IMR-90 (cell line): ENCODE results near the gene RAB11FIP4. TPM values are rescaled to one million over a fixed set of nuclear protein-coding genes. Genes with fewer than 3 reads are reported as not detected.

Experiments
- ATAC-seq: fragments of 200-7000 bp; cut with Tn5 transposase; 2 replicates; pipeline ENCODE4 v1.9.1; 2020; ENCODE audit warnings: low read depth, mild to moderate bottlenecking, moderate library complexity
- BruUV-seq: library from RNA; stranded (reverse); fragments of 400-500 nt; replicated peaks from 2 replicates; lab custom pipeline; 2021; lab: Mats Ljungman, UMichigan
- CTCF ChIA-PET: fragments of 300-600 bp; formaldehyde crosslinking; extraction: SDS; loops from one replicate; lab custom pipeline; 2021; ENCODE audit warnings: antibody characterized with exemption; lab: Yijun Ruan, JAX
- POLR2A ChIA-PET: fragments of 300-600 bp; sonication (Branson Sonifier 250); formaldehyde crosslinking; loops from one replicate; lab custom pipeline; 2022; ENCODE audit warnings: antibody characterized with exemption; ENCODE audit not compliant: unreplicated experiment; lab: Charles Lee
- DNase-seq: peaks from one replicate; pipeline ENCODE4 v3.0.0; 2013
- H2AFZ ChIP-seq: replicated peaks from 2 replicates; pipeline ENCODE3; 2013; ENCODE audit warnings: low read length, mild to moderate bottlenecking; ENCODE audit not compliant: poor library complexity
- H2AK5ac ChIP-seq: 2 replicates; pipeline ENCODE4 v1.6.1; 2013; ENCODE audit warnings: low read depth, low read length, inconsistent platforms
- H2AK9ac ChIP-seq: replicated peaks from 2 replicates; pipeline ENCODE3; 2013; ENCODE audit warnings: mild to moderate bottlenecking, low read depth, low read length, moderate library complexity; ENCODE audit not compliant: poor library complexity
- H2BK120ac ChIP-seq: 2 replicates; pipeline ENCODE4 v1.6.1; 2013; ENCODE audit warnings: low read depth, low read length, inconsistent platforms
- H2BK15ac ChIP-seq: 3 replicates; pipeline ENCODE4 v1.6.1; 2013; ENCODE audit warnings: low read depth, low read length, inconsistent platforms
- H2BK20ac ChIP-seq: 2 replicates; pipeline ENCODE4 v1.6.1; 2013; ENCODE audit warnings: low read depth, mild to moderate bottlenecking, inconsistent platforms, low read length, moderate library complexity
- H2BK5ac ChIP-seq: 2 replicates; pipeline ENCODE4 v1.6.1; 2013; ENCODE audit warnings: mild to moderate bottlenecking, low read depth, low read length, inconsistent platforms; ENCODE audit not compliant: poor library complexity, severe bottlenecking
- H3K14ac ChIP-seq: replicated peaks from 2 replicates; pipeline ENCODE4 v1.6.1; 2013; ENCODE audit warnings: low read depth, low read length, inconsistent platforms
- H3K18ac ChIP-seq: 2 replicates; pipeline ENCODE4 v1.6.1; 2013; ENCODE audit warnings: low read depth, low read length, control low read depth
- H3K23ac ChIP-seq: 2 replicates; pipeline ENCODE4 v1.6.1; 2013; ENCODE audit warnings: low read depth, low read length, inconsistent platforms
- H3K27ac ChIP-seq: 2 replicates; pipeline ENCODE4 v1.5.1; 2013; ENCODE audit warnings: mild to moderate bottlenecking, control low read depth, low read length; ENCODE audit not compliant: insufficient read depth
- H3K27me3 ChIP-seq: 2 replicates; pipeline ENCODE4 v1.6.1; 2013; ENCODE audit warnings: low read length; ENCODE audit not compliant: control insufficient read depth, insufficient read depth
- H3K36me3 ChIP-seq: 2 replicates; pipeline ENCODE4 v1.6.1; 2013; ENCODE audit warnings: low read length, mixed read lengths; ENCODE audit not compliant: control insufficient read depth, insufficient read depth
- H3K4ac ChIP-seq: 2 replicates; pipeline ENCODE4 v1.6.1; 2013; ENCODE audit warnings: low read depth, low read length, inconsistent platforms
- H3K4me1 ChIP-seq: 2 replicates; pipeline ENCODE4 v1.6.1; 2013; ENCODE audit warnings: low read length, mixed read lengths; ENCODE audit not compliant: control insufficient read depth, insufficient read depth
- H3K4me2 ChIP-seq: 2 replicates; pipeline ENCODE4 v1.6.1; 2013; ENCODE audit warnings: low read depth, mild to moderate bottlenecking, control low read depth, low read length, moderate library complexity
- H3K4me3 ChIP-seq: 2 replicates; pipeline ENCODE4 v1.5.1; 2013; ENCODE audit warnings: low read depth, mild to moderate bottlenecking, control low read depth, low read length, moderate library complexity; ENCODE audit not compliant: insufficient read depth
- H3K56ac ChIP-seq: 2 replicates; pipeline ENCODE4 v1.6.1; 2013; ENCODE audit warnings: low read length, inconsistent platforms; ENCODE audit not compliant: insufficient read depth; ENCODE audit errors: extremely low read depth
- H3K79me1 ChIP-seq, 2 experiments: 2 replicates each; pipeline ENCODE4 v1.6.1; 2013; ENCODE audit warnings: low read length in 2 of 2, inconsistent platforms in 1 of 2, low read depth in 1 of 2
- H3K9ac ChIP-seq: 2 replicates; pipeline ENCODE4 v1.6.1; 2013; ENCODE audit warnings: low read depth, low read length, control low read depth
- H3K9me1 ChIP-seq: 2 replicates; pipeline ENCODE4 v1.6.1; 2013; ENCODE audit warnings: low read length, inconsistent platforms; ENCODE audit not compliant: insufficient read depth
- H3K9me3 ChIP-seq: 2 replicates; pipeline ENCODE4 v1.6.1; 2013; ENCODE audit warnings: low read length; ENCODE audit not compliant: control insufficient read depth, insufficient read depth
- H4K20me1 ChIP-seq: 2 replicates; pipeline ENCODE4 v1.6.1; 2013; ENCODE audit warnings: low read length, inconsistent platforms; ENCODE audit not compliant: insufficient read depth
- H4K5ac ChIP-seq: 2 replicates; pipeline ENCODE4 v1.6.1; 2013; ENCODE audit warnings: mild to moderate bottlenecking, low read depth, low read length, control low read depth
- H4K8ac ChIP-seq, 2 experiments: 2 replicates each; pipeline ENCODE4 v1.6.1; 2013; ENCODE audit warnings: low read depth in 2 of 2, low read length in 2 of 2, control low read depth in 1 of 2, inconsistent platforms in 1 of 2
- H4K91ac ChIP-seq: 2 replicates; pipeline ENCODE4 v1.6.1; 2013; ENCODE audit warnings: low read depth, low read length, inconsistent platforms; ENCODE audit not compliant: insufficient read depth
- BHLHE40 ChIP-seq: fragments of 150-350 bp; IDR thresholded peaks from 2 replicates; pipeline ENCODE4 v1.6.1; 2016; ENCODE audit warnings: mild to moderate bottlenecking, low read depth, low read length
- CEBPB ChIP-seq: IDR thresholded peaks from 2 replicates; pipeline ENCODE4 v1.6.1; 2012; ENCODE audit warnings: low read depth, low read length, improper control_type of control experiment
- CHD1 ChIP-seq: IDR thresholded peaks from 2 replicates; pipeline ENCODE4 v1.6.1; 2012; ENCODE audit warnings: low read depth, low read length, improper control_type of control experiment
- MAZ ChIP-seq: IDR thresholded peaks from 2 replicates; pipeline ENCODE4 v1.6.1; 2012; ENCODE audit warnings: low read depth, mild to moderate bottlenecking, low read length, improper control_type of control experiment, moderate library complexity, borderline replicate concordance
- RAD21 ChIP-seq: IDR thresholded peaks from 2 replicates; pipeline ENCODE4 v1.6.1; 2012; ENCODE audit warnings: low read length, improper control_type of control experiment
- RCOR1 ChIP-seq: IDR thresholded peaks from 2 replicates; pipeline ENCODE4 v1.6.1; 2012; ENCODE audit warnings: mild to moderate bottlenecking, low read length, improper control_type of control experiment; ENCODE audit not compliant: insufficient replicate concordance
- RFX5 ChIP-seq: IDR thresholded peaks from 2 replicates; pipeline ENCODE4 v1.8.0; 2012; ENCODE audit warnings: low read depth, mild to moderate bottlenecking, low read length, moderate library complexity
- WGBS, 2 experiments: methylation state at CpG; one replicate each; pipeline versions ENCODE4 v1.1.5 to v1.1.7; 2013; ENCODE audit warnings: missing lambda C conversion rate in 2 of 2; ENCODE audit not compliant: insufficient read length in 1 of 2; ENCODE audit errors: extremely low coverage in 2 of 2; 5-methylcytosine and 5-hydroxymethylcytosine counted together
- dilution Hi-C: fragments of 300-500 bp; cut with HindIII; formaldehyde crosslinking; loops from one replicate; pipeline ENCODE4 v1.14.3; 2018; ENCODE audit warnings: low sequenced_read_pairs; ENCODE audit not compliant: unreplicated experiment
- in situ Hi-C: fragments of 300-500 bp; cut with MboI; formaldehyde crosslinking; loops from 3 replicates; pipeline ENCODE4 v1.14.3; 2019; ENCODE audit warnings: low sequenced_read_pairs, inconsistent platforms, mixed read lengths
- intact Hi-C: fragments of 100-400 bp; cut with micrococcal nuclease; formaldehyde crosslinking; loops from 2 replicates; pipeline ENCODE4 v1.10.0; 2022
- polyA plus RNA-seq, 3 experiments: library from polyadenylated mRNA; depleted of rRNA; stranded (reverse); fragments of >200 nt; gene quantifications; 2 replicates each; pipeline ENCODE4 v1.2.3, GENCODE V29; 2012; ENCODE audit warnings: low replicate concordance in 1 of 3
- total RNA-seq: library from RNA; depleted of rRNA; stranded (reverse); fragments of >200 nt; gene quantifications from 2 replicates; pipeline ENCODE4 v1.2.3, GENCODE V29; 2012

Gene RAB11FIP4
- total and polyA plus RNA-seq, 2 of the 4 experiments (the other 2 are of a cell fraction) = 0.68 to 1.1 TPM

DNA sequence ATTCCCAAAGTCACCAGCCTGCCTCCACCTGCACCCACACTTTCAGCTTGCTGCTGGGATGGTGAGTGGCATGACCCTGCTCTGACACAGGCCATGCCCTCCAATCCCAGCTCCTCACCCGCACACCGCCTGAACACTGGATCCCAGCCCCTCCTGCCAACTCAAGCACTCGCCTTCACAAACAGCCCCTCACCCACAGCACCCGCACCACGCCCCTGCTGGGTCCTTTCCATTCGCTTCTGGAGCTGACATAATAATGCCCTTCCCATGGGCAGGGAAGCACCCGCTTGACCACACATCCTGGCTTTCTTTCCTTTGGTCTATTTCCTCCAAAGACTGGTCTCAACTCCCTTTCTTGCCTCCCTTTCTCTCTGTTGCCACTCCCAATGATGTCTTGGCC is 57.6 kb downstream of the RAB11FIP4 start:
- WGBS, 2 experiments = 63% methylated on average over 3 of the region's 7 CpGs; no CpG with 5 or more reads in 1 of the 2 experiments
- H3K56ac ChIP-seq = no peak overlapping the region
- no peaks in the 10 kb centered on the region for H3K9me3 ChIP-seq
- no peak overlapping the region for H3K9ac ChIP-seq
- in situ Hi-C loops (no loop called here), dilution Hi-C loops (no loop called here), intact Hi-C loops (loop anchor here (5.0 kb wide), 1 partner anchor 148 kb away; no protein-coding TSS in a partner anchor)
- H2AK9ac ChIP-seq = no peak overlapping the region
- no peak overlapping the region for H3K27ac ChIP-seq
- no peak overlapping the region for H4K8ac ChIP-seq
- H3K4me3 ChIP-seq = no peak overlapping the region
- no peak overlapping the region for H3K4me2 ChIP-seq
- H3K36me3 ChIP-seq = no peaks in the 10 kb centered on the region
- peaks cover 2% of the 10 kb centered on the region; the same call in 1 of the 2 replicates for H3K27me3 ChIP-seq
- H2AK5ac ChIP-seq = no peak overlapping the region
- TF ChIP-seq RCOR1 (no peak), RFX5 (no peak), CEBPB (no peak), RAD21 (no peak), BHLHE40 (no peak), CHD1 (no peak), MAZ (no peak)
- ChIA-PET POLR2A (no interaction called here), CTCF (interaction anchor here (0.6 to 1.1 kb wide), 2 partner anchors 12 to 118 kb away, joined by 3 to 4 read pairs; no protein-coding TSS in a partner anchor)
- DNase-seq = no peak
- ATAC-seq = no peak
- H3K4me1 ChIP-seq = no peaks in the 10 kb centered on the region; the same call in 1 of the 2 replicates
- no peaks in the 10 kb centered on the region for H3K79me1 ChIP-seq
- H3K9me1 ChIP-seq = 0 out of 2 replicates have a peak, but pooled peaks cover 3% of the 10 kb centered on the region
- no peak overlapping the region for H4K5ac ChIP-seq
- H2BK15ac ChIP-seq = no peak overlapping the region
- no peak overlapping the region for H3K23ac ChIP-seq
- H3K18ac ChIP-seq = no peak overlapping the region
- H3K14ac ChIP-seq = no peak overlapping the region
- H3K4ac ChIP-seq = no peak overlapping the region
- H2BK120ac ChIP-seq = no peak overlapping the region
- no peak overlapping the region for H2BK20ac ChIP-seq
- no peak overlapping the region for H2BK5ac ChIP-seq
- H2AFZ ChIP-seq = no peak overlapping the region
- no TSS peak for BruUV-seq
- H4K20me1 ChIP-seq = no peaks in the 10 kb centered on the region
- H4K91ac ChIP-seq = no peak overlapping the region
